Body of pancreas (tissue), 4 donors: ENCODE data around the gene LDLRAD2. TPM values are rescaled to one million over a fixed set of nuclear protein-coding genes. Genes with fewer than 3 reads are reported as not detected.
"Not testable (repeated sequence)": the region's sequence is repeated elsewhere in the genome, so short reads cannot be mapped to it uniquely, and the experiment has no call there.

Source experiments
- ATAC-seq: fragments of 150-250 bp; one replicate; pipeline ENCODE4 v1.9.1; 2016
- DNase-seq, 4 donors: peaks; one replicate each; pipeline ENCODE4 v3.0.0-alpha.2; 2019
- H3K27ac ChIP-seq, 4 donors: fragments of 200-600 bp; sonication (generic); 1 replicate in 3 of 4; 2 replicates in 1 of 4; pipeline versions ENCODE4 v1.5.1 to v1.6.1; 2016 to 2019; ENCODE audit warnings: mild to moderate bottlenecking in 1 of 4, mixed read lengths in 1 of 4, moderate library complexity in 1 of 4
- H3K27me3 ChIP-seq, 2 donors: fragments of 200-600 bp; sonication (generic); one replicate each; pipeline ENCODE4 v1.6.0; 2016; ENCODE audit warnings: mild to moderate bottlenecking in 1 of 2
- H3K36me3 ChIP-seq, 2 donors: fragments of 200-600 bp; sonication (generic); replicated peaks in 1 of 2; 2 replicates each; pipeline ENCODE4 v1.5.1; 2016; ENCODE audit warnings: low read depth in 2 of 2; ENCODE audit not compliant: insufficient read depth in 1 of 2
- H3K4me1 ChIP-seq: fragments of 200-600 bp; sonication (generic); one replicate; pipeline ENCODE4 v1.6.0; 2016
- H3K4me3 ChIP-seq, 2 donors: fragments of 200-600 bp; sonication (generic); 1 replicate in 1 of 2; 2 replicates in 1 of 2; pipeline ENCODE4 v1.5.1; 2016 to 2019
- H3K9me3 ChIP-seq, 3 donors: fragments of 200-600 bp; sonication (generic); 1 replicate in 2 of 3; 2 replicates in 1 of 3; pipeline ENCODE4 v1.5.1; 2016
- CTCF ChIP-seq, 7 experiments: fragments of 450-650 bp in 4 of 7; fragments of 200-600 bp in 3 of 7; sonication (generic) in 3 of 7; IDR thresholded peaks; one replicate each; pipeline ENCODE4 v1.5.1; 2016 to 2019; ENCODE audit warnings: antibody characterized with exemption in 7 of 7
- POLR2A ChIP-seq, 3 donors: fragments of 450-650 bp; IDR thresholded peaks; one replicate each; pipeline ENCODE4 v1.6.1; 2016; ENCODE audit warnings: antibody characterized with exemption in 3 of 3, mild to moderate bottlenecking in 2 of 3
- WGBS, 2 donors: methylation state at CpG; one replicate each; pipeline ENCODE4 v1.1.5; 2017; 5-methylcytosine and 5-hydroxymethylcytosine counted together
- intact Hi-C: fragments of 100-400 bp; cut with DNase I; formaldehyde crosslinking; loops from one replicate; pipeline ENCODE4 v1.15.1; 2023
- total RNA-seq, 2 donors: library from RNA; depleted of rRNA; stranded (reverse); fragments of >200 nt; gene quantifications; one replicate each; pipeline ENCODE4 v1.1.0, GENCODE V29; 2016

The LDLRAD2 gene
- total RNA-seq, 2 donors from 2014 or later: 2.3 TPM; not detected in 1

- intact Hi-C loops: no loop called here
- DNase-seq: peak; percentile 61 to 96 (median 65)
- no peaks in the 10 kb centered on the region for H3K36me3 ChIP-seq
- peak; percentile 10 for ATAC-seq
- H3K27me3 ChIP-seq: no peaks in the 10 kb centered on the region
- 27 to 31% methylated on average over 32 of the region's 32 CpGs for WGBS, 2 donors
- peak overlapping the region; percentile 5 to 92 for H3K4me3 ChIP-seq
- H3K27ac ChIP-seq: peak overlapping the region; percentile 98 to 100 (median 100)
- H3K4me1 ChIP-seq: peaks cover 18% of the 10 kb centered on the region
- TF ChIP-seq POLR2A (IDR thresholded peaks at IDR 0.05): no peak
- TF ChIP-seq CTCF (IDR thresholded peaks at IDR 0.05): no peak
- no peaks in the 10 kb centered on the region for H3K9me3 ChIP-seq
Measured at GRCh38 chr1:21783679-21784603, 28.1 kb upstream of the LDLRAD2 start.

- H3K36me3 ChIP-seq, H3K4me3 ChIP-seq, DNase-seq, H3K27ac ChIP-seq, H3K9me3 ChIP-seq, intact Hi-C loops, ATAC-seq, H3K27me3 ChIP-seq: not testable (repeated sequence)
- 82 to 88% methylated on average over 7 to 9 of the region's 9 CpGs for WGBS, 2 donors
- peaks cover 18% of the 10 kb centered on the region for H3K4me1 ChIP-seq
Measured at GRCh38 chr1:21785764-21786163, 26.3 kb upstream of the LDLRAD2 start.

- H3K9me3 ChIP-seq: no peaks in the 10 kb centered on the region
- no peak for TF ChIP-seq CTCF (IDR thresholded peaks at IDR 0.05)
- no peak for TF ChIP-seq POLR2A (IDR thresholded peaks at IDR 0.05)
- intact Hi-C loops: no loop called here
- ATAC-seq (no peak), DNase-seq (no peak)
- peaks cover 12% of the 10 kb centered on the region for H3K4me1 ChIP-seq
- H3K36me3 ChIP-seq: no peaks in the 10 kb centered on the region
- 68 to 74% methylated on average over 2 of the region's 2 CpGs for WGBS, 2 donors
- no peaks in the 10 kb centered on the region for H3K27me3 ChIP-seq
- H3K27ac ChIP-seq: no peak overlapping the region
- no peak overlapping the region for H3K4me3 ChIP-seq
Measured at GRCh38 chr1:21786640-21787039, 25.4 kb upstream of the LDLRAD2 start.

GRCh38 chr1:21793104-21793503 is 19.0 kb upstream of the LDLRAD2 start:
- no peaks in the 10 kb centered on the region for H3K9me3 ChIP-seq
- DNase-seq (no peak), ATAC-seq (no peak)
- H3K4me3 ChIP-seq: no peak overlapping the region
- no peak overlapping the region for H3K27ac ChIP-seq
- H3K36me3 ChIP-seq: no peaks in the 10 kb centered on the region
- intact Hi-C loops: no loop called here
- no peaks in the 10 kb centered on the region for H3K27me3 ChIP-seq
- 80 to 82% methylated on average over 2 of the region's 2 CpGs for WGBS, 2 donors
- TF ChIP-seq POLR2A (IDR thresholded peaks at IDR 0.05): no peak
- no peak for TF ChIP-seq CTCF (IDR thresholded peaks at IDR 0.05)
- H3K4me1 ChIP-seq: no peaks in the 10 kb centered on the region

GRCh38 chr1:21794656-21795055 is 17.4 kb upstream of the LDLRAD2 start:
- Histone ChIP-seq H3K27ac (no peak overlapping the region), H3K27me3 (no peaks in the 10 kb centered on the region), H3K4me3 (no peak overlapping the region), H3K4me1 (no peaks in the 10 kb centered on the region), H3K36me3 (no peaks in the 10 kb centered on the region), H3K9me3 (no peaks in the 10 kb centered on the region)
- ATAC-seq (no peak), DNase-seq (no peak)
- intact Hi-C loops: no loop called here
- no peak for TF ChIP-seq POLR2A (IDR thresholded peaks at IDR 0.05)
- TF ChIP-seq CTCF (IDR thresholded peaks at IDR 0.05): no peak
- 84 to 98% methylated on average over 2 of the region's 2 CpGs for WGBS, 2 donors
